Kidney (tissue), 14 donors: ENCODE data around the gene ZNF76. TPM values are rescaled to one million over a fixed set of nuclear protein-coding genes. Genes with fewer than 3 reads are reported as not detected.
A peak's percentile ranks its signal among the peaks of the same experiment; 100 is the strongest.
"Not testable (repeated sequence)": the region's sequence is repeated elsewhere in the genome, so short reads cannot be mapped to it uniquely, and the experiment has no call there.

Experiments used
- DNase-seq, 5 donors: peaks; one replicate each; pipeline ENCODE4 v3.0.0-alpha.2; 2013 to 2020
- FAIRE-seq: peaks from 2 replicates; lab custom pipeline; 2012; peaks lifted over from hg19 to GRCh38; lab: Jason Lieb, UNC
- H3K27ac ChIP-seq, 2 donors: one replicate each; pipeline ENCODE4 v1.7.0; 2013; ENCODE audit warnings: low read depth in 2 of 2, low read length in 2 of 2, inconsistent platforms in 1 of 2
- H3K27me3 ChIP-seq: one replicate; pipeline ENCODE4 v1.7.1; 2013; ENCODE audit warnings: low read length, inconsistent platforms; ENCODE audit not compliant: control insufficient read depth, insufficient read depth
- H3K36me3 ChIP-seq, 3 donors: one replicate each; pipeline versions ENCODE4 v1.7.0 to v1.7.1; 2013; ENCODE audit warnings: low read length in 3 of 3, control low read depth in 1 of 3, inconsistent platforms in 1 of 3; ENCODE audit not compliant: insufficient read depth in 3 of 3, control insufficient read depth in 2 of 3
- H3K4me1 ChIP-seq, 3 donors: one replicate each; pipeline versions ENCODE4 v1.7.0 to v1.7.1; 2013; ENCODE audit warnings: low read length in 3 of 3, inconsistent platforms in 1 of 3, low read depth in 1 of 3; ENCODE audit not compliant: control insufficient read depth in 2 of 3, insufficient read depth in 2 of 3
- H3K4me3 ChIP-seq, 3 donors: one replicate each; pipeline versions ENCODE4 v1.7.0 to v1.8.1; 2013; ENCODE audit warnings: low read length in 3 of 3, control low read depth in 1 of 3, inconsistent platforms in 1 of 3
- H3K9ac ChIP-seq, 3 donors: one replicate each; pipeline versions ENCODE4 v1.7.0 to v1.7.1; 2013; ENCODE audit warnings: low read length in 3 of 3, control low read depth in 1 of 3, inconsistent platforms in 1 of 3
- H3K9me3 ChIP-seq, 3 donors: one replicate each; pipeline versions ENCODE4 v1.7.0 to v1.7.1; 2013; ENCODE audit warnings: low read length in 3 of 3, control low read depth in 1 of 3, inconsistent platforms in 1 of 3; ENCODE audit not compliant: control insufficient read depth in 2 of 3, insufficient read depth in 1 of 3
- intact Hi-C: fragments of 100-400 bp; cut with DNase I; formaldehyde crosslinking; loops from one replicate; pipeline ENCODE4 v1.11.1; 2022
- polyA plus RNA-seq: library from polyadenylated mRNA; stranded (reverse); fragments of 350-450 nt; fragmentation: Illumina TruSeq; extraction: RNeasy Lipid Tissue Mini Kit (QIAGEN cat#74804); gene quantifications from one replicate; pipeline ENCODE4 v1.2.3, GENCODE V29; 2014; ENCODE audit warnings: low read depth, low replicate concordance; ENCODE audit not compliant: insufficient read depth
- total RNA-seq: library from RNA; stranded (reverse); fragmentation: NEBNext Ultra II Directional; extraction: Animal tissue kit (Norgen Biotek cat#: 25700); gene quantifications from one replicate; pipeline ENCODE4 v1.2.1, GENCODE V29; 2021
- TF ChIP-seq, protein P1 (sequence below): IDR thresholded peaks from 3 replicates; pipeline ENCODE4 v1.5.1; 2012; ENCODE audit warnings: mild to moderate bottlenecking, moderate library complexity, borderline replicate concordance; ENCODE audit not compliant: insufficient read depth; ENCODE audit errors: extremely low read depth
- donor health status: control.
- donor health status: control.
- donor health status: control.
- donor health status: control.
- donor health status: control.
- donor health status: DM: yes; HTN: yes; CAD: no.
- donor health status: Normal renal cell carcinoma (clear cell type).

ZNF76 gene
- total and polyA plus RNA-seq, 2 donors from 2014 or later, result 29.1 to 49.2 TPM

GRCh38 chr6:35332074-35332887 lies 72.7 kb downstream of the ZNF76 start:
- intact Hi-C loops, H3K9me3 ChIP-seq, H3K4me1 ChIP-seq, H3K36me3 ChIP-seq, FAIRE-seq, H3K27ac ChIP-seq, H3K27me3 ChIP-seq, H3K4me3 ChIP-seq, H3K9ac ChIP-seq: not testable (repeated sequence)
- DNase-seq, result peak in 3 of 5 donors; percentile 12 to 38 (median 24)
- TF ChIP-seq, protein P1, sequence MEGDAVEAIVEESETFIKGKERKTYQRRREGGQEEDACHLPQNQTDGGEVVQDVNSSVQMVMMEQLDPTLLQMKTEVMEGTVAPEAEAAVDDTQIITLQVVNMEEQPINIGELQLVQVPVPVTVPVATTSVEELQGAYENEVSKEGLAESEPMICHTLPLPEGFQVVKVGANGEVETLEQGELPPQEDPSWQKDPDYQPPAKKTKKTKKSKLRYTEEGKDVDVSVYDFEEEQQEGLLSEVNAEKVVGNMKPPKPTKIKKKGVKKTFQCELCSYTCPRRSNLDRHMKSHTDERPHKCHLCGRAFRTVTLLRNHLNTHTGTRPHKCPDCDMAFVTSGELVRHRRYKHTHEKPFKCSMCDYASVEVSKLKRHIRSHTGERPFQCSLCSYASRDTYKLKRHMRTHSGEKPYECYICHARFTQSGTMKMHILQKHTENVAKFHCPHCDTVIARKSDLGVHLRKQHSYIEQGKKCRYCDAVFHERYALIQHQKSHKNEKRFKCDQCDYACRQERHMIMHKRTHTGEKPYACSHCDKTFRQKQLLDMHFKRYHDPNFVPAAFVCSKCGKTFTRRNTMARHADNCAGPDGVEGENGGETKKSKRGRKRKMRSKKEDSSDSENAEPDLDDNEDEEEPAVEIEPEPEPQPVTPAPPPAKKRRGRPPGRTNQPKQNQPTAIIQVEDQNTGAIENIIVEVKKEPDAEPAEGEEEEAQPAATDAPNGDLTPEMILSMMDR, result peak; percentile 1

DNA sequence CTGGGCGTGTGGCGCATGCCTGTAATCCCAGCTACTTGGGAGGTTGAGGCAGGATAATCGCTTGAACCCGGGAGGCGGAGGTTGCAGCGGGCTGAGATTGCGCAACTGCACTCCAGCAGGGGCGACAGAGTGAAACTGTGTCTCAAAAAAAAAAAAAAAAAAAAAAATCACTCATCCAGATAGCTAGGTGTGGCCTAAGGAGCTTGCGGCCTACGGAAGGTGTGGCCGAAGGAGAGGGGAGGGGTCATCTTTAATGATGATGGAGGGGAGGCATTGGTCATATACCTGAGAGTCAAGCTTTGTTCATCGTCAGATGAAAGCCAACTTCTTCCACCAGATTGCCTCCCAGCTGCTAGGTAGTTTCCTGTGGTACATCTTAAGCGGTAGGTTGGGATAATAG lies 82.0 kb downstream of the ZNF76 start:
- TF ChIP-seq, protein P1, result no peak
- intact Hi-C loops, result loop anchor here (10.0 kb wide), 1 partner anchor 103 kb away; no protein-coding TSS in a partner anchor

DNA sequence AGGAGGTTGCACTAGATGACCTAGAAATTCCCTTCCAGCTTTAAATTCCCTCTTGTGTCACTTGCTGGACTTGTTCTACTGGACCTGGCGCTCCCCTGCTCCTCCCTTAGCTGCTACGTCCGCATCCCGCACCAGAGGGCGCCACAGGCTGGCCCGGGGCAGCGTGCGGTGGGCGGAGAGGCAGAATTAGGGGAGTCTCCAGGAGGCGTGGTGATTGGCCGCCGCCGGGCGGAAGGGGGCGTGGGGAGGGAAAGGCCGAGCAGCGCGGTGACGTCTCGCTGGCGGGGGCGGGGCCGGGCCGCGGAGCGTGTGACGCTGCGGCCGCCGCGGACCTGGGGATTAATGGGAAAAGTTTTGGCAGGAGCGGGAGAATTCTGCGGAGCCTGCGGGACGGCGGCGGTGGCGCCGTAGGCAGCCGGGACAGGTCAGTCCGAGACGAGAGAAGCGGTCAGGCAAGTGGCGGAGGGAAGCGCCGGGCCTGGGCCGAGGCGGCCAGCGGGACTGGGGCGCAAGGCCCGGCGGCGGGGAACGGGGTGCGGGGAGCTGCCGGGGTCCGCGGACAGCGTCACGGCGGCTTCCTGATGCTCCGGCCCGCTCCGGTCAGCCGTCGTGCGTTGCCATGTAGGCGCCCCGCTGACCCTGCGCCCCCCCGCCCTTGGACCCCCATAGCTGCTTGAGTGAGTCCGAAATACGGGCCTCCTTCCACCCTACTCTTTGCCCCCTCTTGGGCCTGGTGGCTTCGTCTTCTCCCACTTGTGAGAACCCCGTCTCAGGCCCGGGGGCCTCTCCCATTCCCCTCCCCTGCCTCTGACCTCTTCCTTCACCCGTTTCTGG lies 82.9 kb downstream of the ZNF76 start, which contains the start of gene PPARD:
Gene PPARD (plus strand): TSS at position 301 of the 834 bp plus-strand sequence. CDS start 68,530 bp downstream, outside the sequence.
- H3K9ac ChIP-seq, result peak within 1 kb of the TSS; percentile 71 to 83 (median 73)
- peak within 1 kb of the TSS; percentile 68 to 77 (median 68) for H3K4me3 ChIP-seq
- peaks cover 0 to 8% (median 0%) of the 10 kb centered on the region in 3 donors for H3K36me3 ChIP-seq
- peak within 1 kb of the TSS; percentile 9 to 69 for H3K27ac ChIP-seq
- no peaks in the 10 kb centered on the region for H3K27me3 ChIP-seq
- no peaks in the 10 kb centered on the region for H3K9me3 ChIP-seq
- FAIRE-seq, result no peak
- H3K4me1 ChIP-seq, result peaks cover 2 to 11% (median 6%) of the 10 kb centered on the region in 3 donors
- TF ChIP-seq, protein P1, result peak; percentile 99
- intact Hi-C loops, result loop anchor here (10.0 kb wide), 1 partner anchor 102 kb away; no protein-coding TSS in a partner anchor
- peak; percentile 98 to 100 (median 99) for DNase-seq

More for the DNA sequence above, 82.0 kb downstream of the ZNF76 start:
- Histone ChIP-seq H3K27me3 (no peaks in the 10 kb centered on the region), H3K4me1 (peaks cover 2 to 11% (median 6%) of the 10 kb centered on the region in 3 donors), H3K36me3 (peaks cover 0 to 4% (median 0%) of the 10 kb centered on the region in 3 donors), H3K9me3 (no peaks in the 10 kb centered on the region), H3K9ac (no peak overlapping the region), H3K4me3 (no peak overlapping the region), H3K27ac (no peak overlapping the region)
- no peak for DNase-seq
- no peak for FAIRE-seq
